HG02938 (cell line): ENCODE results near the gene ALK.

Experiments
- ATAC-seq: cut with Tn5 transposase; IDR thresholded peaks from one replicate; pipeline ENCODE4 v1.9.1; 2021; ENCODE audit warnings: mild to moderate bottlenecking, moderate library complexity; ENCODE audit not compliant: unreplicated experiment

ALK gene

DNA sequence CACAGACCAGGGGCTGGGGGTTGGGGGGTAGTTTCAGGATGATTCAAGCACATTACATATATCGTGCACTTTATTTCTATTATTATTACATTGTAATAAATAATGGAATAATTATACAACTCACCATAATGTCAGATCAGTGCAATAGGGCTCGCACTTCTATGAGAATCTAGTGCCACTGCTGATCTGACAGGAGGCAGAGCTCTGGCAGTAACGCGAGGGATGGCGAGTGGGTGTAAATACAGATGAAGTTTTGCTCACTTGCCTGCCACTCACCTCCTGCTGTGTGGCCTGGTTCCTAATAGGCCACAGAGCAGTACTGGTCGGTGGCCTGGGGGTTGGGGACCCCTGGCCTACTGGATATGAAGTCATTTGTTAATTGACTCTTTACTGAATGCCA, 615.6 kb downstream of the ALK start:
- no peak for ATAC-seq

DNA sequence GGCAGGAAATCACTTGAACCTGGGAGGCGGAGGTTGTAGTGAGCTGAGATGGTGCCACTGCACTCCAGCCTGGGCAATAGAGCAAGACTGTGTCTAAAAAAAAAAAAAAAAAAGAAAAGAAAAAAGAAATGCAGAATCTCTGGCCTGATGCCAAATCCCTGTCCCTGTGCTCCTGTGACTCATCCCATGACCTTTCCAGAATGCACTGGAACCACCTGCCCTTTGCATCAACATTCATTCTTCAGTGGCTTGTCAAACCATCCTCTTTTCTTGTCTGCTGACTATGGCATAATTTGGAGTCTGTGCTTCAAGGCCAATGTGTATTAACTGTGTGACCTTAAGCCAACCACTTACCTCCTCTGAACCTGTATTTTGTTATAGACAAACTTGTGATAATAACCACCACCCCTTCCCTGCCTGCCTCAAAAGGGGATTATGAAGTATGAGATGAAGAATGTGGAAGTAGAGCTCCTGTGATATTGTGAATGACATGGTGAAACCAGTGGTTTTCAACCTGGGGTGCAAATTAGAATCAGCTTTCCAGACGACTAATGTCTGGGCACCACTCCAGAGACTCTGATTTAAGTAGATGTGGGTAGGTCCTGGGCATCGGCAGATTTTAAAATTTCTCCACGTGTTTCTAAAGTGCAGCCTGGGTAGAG, 616.9 kb downstream of the ALK start:
- ATAC-seq = no peak

DNA sequence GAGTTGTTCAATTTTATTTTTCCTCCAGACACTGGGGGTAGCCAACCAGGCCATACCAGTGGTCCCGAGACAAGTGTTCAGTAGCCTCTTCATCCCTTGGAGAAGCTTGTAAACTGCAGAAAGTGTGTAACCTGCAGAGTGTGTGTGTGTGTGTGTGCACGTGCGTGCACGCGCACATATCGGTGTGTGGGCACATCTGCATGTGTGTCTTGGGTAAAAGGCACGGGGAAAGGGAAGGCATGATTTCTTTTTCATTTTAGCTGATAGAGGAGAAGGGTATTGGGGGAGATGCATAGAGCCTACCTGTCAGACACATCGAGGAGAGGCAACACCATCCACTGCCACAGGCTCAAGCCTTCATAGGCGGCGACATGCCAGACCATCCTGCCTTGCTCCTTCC, 624.8 kb downstream of the ALK start:
- ATAC-seq = no peak

DNA sequence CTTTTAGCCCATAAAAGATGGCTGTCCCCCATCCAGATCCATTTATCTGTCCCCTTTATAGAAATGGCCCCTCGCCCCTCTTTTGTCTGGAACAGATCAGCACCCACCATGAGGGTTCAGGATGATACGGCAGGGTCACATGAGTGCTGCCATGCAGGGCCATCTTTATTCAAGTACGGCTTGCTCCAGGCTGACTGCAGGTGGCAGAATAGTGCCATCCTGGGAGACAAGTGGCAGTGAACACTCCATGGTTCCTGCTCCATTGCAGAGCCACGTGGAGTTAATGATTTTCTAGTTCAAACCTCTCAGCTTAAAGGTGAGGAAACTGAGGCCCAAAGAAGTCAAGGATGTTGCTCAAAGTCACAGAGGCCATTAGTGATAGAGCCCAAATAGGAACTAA, 625.5 kb downstream of the ALK start:
- ATAC-seq = no peak

GRCh38 chr2:29293830-29294438, 627.5 kb downstream of the ALK start:
- no peak for ATAC-seq

GRCh38 chr2:29290293-29291047, 630.9 kb downstream of the ALK start:
- no peak for ATAC-seq

DNA sequence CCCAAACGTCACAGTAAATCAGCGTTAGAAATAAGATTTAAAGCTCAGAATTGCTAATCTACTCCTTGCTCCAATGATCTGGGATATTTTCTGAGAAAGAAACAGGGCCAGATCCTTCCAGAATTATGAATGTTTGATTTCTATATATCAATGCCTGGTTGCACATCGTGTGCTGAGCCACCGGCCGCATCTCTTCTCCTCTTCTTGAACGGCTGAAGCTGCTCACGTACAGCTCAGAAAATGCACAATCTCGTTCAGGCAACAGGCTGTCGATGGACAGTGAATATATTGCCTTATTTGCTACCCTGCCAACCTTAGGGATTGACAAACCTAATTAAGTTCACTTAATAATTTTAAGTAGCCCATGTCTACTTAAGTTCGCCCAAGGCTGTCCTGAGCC, 636.7 kb downstream of the ALK start:
- no peak for ATAC-seq

DNA sequence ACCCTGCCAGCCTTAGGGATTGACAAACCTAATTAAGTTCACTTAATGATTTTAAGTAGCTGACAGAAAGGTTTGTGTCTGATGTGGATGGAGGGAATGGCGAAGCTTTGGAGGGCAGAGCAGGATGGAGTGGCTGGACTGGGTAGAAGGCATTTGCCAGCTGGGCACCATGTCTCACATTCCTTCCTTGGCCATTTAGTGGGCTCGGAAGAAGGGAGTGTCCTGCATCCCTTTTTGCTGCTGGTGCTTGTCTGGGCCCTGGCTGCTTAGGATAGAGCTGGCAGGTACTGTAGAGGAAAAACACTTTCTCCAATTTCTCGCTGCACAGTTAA, 639.5 kb downstream of the ALK start:
- ATAC-seq = no peak

- ATAC-seq = no peak
These were observed 640.1 kb downstream of the ALK start for GRCh38 chr2:29281086-29281915.

DNA sequence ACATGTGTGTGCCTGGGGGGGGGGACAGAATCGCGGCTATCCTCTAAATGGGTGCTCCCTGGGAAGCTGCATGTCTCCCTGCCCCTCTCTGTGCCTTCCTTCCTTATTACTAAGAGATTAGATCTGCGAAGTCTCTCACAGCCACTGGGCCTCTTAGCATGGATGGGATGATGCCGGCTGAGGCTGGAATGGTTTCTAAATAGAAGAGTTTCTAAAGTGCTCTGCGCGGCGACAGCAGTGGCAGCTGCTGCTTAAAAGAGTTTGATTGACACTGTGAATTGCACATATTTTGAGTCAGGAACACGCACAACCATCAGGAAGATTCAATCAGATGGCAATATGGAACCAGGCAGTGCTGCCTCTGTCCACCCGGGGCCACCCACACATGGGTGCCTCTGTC, 642.4 kb downstream of the ALK start:
- no peak for ATAC-seq

- ATAC-seq = no peak
These were observed 645.2 kb downstream of the ALK start for GRCh38 chr2:29276151-29276550.

DNA sequence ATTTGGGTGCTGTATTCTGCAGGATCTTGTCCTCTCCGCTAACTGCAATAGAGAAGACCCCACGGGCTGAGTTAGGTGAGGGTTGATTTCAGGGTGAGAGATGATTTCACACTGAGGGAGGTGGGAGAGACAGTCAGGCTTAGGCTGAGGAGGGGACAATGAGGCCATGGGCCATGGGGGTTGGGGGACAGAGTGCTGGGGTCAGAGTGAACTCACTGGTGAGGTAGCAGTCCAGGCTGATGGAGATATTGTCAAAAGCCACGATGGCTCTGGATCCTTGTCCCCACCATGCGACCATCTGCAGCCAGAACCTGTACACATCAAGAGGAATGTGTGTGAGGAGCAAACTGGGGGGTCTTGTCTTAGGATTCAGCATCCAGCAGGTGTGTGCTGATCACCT, 646.2 kb downstream of the ALK start:
- no peak for ATAC-seq

- ATAC-seq = no peak
These were observed 647.4 kb downstream of the ALK start for GRCh38 chr2:29273685-29274611.

GRCh38 chr2:29273004-29273684, 648.2 kb downstream of the ALK start:
- ATAC-seq = no peak

DNA sequence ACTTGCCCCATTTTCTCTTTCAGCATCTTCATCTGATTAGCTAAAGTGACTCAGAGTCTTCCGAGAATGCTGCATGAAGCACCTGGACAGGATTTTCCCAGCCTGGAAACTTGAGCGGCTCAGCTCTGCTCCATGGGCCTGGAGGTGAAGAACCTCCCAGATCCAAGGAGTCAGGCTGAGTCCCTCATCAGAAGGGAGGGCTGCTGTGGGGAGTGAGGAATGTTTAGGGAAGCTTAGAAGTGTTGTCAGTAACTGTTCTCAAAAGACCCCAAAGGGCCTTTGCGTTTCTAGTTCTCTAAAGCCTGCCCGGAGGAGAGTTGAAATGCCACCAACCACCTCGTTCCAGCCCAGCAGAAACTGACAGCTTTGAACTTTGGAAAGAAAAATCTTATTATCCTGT, 649.1 kb downstream of the ALK start:
- no peak for ATAC-seq

DNA sequence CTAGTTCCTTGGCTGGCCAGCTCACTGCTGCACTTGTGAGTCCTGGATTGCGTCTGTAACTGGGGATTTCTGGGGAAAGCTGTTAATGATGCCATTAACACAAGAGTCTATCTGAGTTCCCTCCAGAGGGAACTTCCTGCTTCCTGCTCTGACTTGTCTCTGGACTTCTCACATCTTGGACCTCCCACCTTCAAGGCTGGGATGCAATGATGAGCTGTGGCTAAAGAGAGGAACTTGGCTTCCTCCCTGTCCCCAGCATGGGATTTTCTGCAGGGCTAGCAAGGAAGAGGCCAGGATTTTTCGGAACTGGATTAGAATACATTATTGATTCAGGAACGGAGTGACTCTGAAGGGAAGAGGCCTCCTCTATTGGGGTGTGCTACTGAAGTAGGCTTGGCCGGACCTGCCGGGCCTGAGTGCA, 650.7 kb downstream of the ALK start:
- no peak for ATAC-seq

DNA sequence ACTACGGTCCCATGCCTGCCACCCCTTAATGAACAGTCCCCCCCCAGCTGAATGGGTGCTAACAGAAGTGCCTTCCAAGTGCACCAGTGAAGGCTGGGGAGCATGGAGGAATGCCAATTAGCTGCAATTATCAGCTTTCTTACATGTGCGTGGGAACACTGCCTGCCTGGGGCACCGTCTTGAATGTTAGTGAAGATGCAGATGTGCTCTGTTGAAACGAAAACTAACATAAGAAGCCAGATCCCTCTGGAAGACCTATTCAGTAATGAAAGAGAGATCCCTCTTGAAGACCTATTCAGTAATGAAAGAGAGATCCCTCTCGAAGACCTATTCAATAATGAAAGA, 651.6 kb downstream of the ALK start:
- ATAC-seq = no peak

- no peak for ATAC-seq
These were observed 652.2 kb downstream of the ALK start for GRCh38 chr2:29269095-29269764.

- no peak for ATAC-seq
These were observed 653.7 kb downstream of the ALK start for GRCh38 chr2:29267720-29268119.
